ENCODE measurements around the gene QRSL1.

Gene QRSL1

GRCh38 chr6:106714281-106714680 lies 84.9 kb downstream of the QRSL1 start:
- no peak for DNase-seq
- TF ChIP-seq GATA1 (IDR thresholded peaks at IDR 0.05; ENCODE audit: low read depth, low read length) (no peak), POLR2A (IDR thresholded peaks at IDR 0.05; ENCODE audit: low read length) (no peak)

- TF ChIP-seq POLR2A (IDR thresholded peaks at IDR 0.05; ENCODE audit: low read length) = no peak
- no peak for TF ChIP-seq GATA1 (IDR thresholded peaks at IDR 0.05; ENCODE audit: low read depth, low read length)
- no peak for DNase-seq
Observed at GRCh38 chr6:106715922-106716321, 86.5 kb downstream of the QRSL1 start.

- no peak for TF ChIP-seq POLR2A (IDR thresholded peaks at IDR 0.05; ENCODE audit: low read length)
- no peak for TF ChIP-seq GATA1 (IDR thresholded peaks at IDR 0.05; ENCODE audit: low read depth, low read length)
Observed at GRCh38 chr6:106716966-106717365, 87.6 kb downstream of the QRSL1 start.

More at GRCh38 chr6:106716966-106717365, 87.6 kb downstream of the QRSL1 start:
- no peak for DNase-seq
